Neural cell (in vitro differentiated cells): Measurements from ENCODE around the gene CEP55. TPM values are rescaled to one million over a fixed set of nuclear protein-coding genes. Genes with fewer than 3 reads are reported as not detected.

Experiments
- H2AFZ ChIP-seq: fragments of 200-600, 300-800 bp; sonication (generic), shearing (Covaris generic); 2 replicates; pipeline ENCODE4 v1.6.0; 2014; ENCODE audit warnings: low read depth, mild to moderate bottlenecking, antibody characterized with exemption, low read length, moderate library complexity
- H3F3A ChIP-seq: fragments of 200-600 bp; shearing (Covaris generic); 2 replicates; pipeline ENCODE4 v1.6.1; 2016; ENCODE audit warnings: mild to moderate bottlenecking, moderate library complexity, mixed read lengths, antibody characterized with exemption, low read length; ENCODE audit not compliant: insufficient read depth, poor library complexity, severe bottlenecking
- H3K27ac ChIP-seq: fragments of 200-600, 300-800 bp; sonication (generic), shearing (Covaris generic); 2 replicates; pipeline ENCODE4 v1.5.1; 2014; ENCODE audit warnings: mild to moderate bottlenecking, low read length, moderate library complexity
- H3K27me3 ChIP-seq: fragments of 300-800, 200-600 bp; sonication (generic), shearing (Covaris generic); 2 replicates; pipeline ENCODE4 v1.6.0; 2014; ENCODE audit warnings: mild to moderate bottlenecking, low read depth, low read length, moderate library complexity; ENCODE audit not compliant: insufficient read depth
- H3K36me3 ChIP-seq: fragments of 300-800, 200-600 bp; sonication (generic), shearing (Covaris generic); 2 replicates; pipeline ENCODE4 v1.5.1; 2014; ENCODE audit warnings: mild to moderate bottlenecking, antibody characterized with exemption, low read length, moderate library complexity; ENCODE audit not compliant: insufficient read depth
- H3K4me2 ChIP-seq: fragments of 300-800, 200-600 bp; sonication (generic), shearing (Covaris generic); 2 replicates; pipeline ENCODE4 v1.6.0; 2014; ENCODE audit warnings: mild to moderate bottlenecking, low read length
- H3K4me3 ChIP-seq: fragments of 300-800, 200-600 bp; sonication (generic), shearing (Covaris generic); 2 replicates; pipeline ENCODE4 v1.5.1; 2014; ENCODE audit warnings: mild to moderate bottlenecking, low read length, moderate library complexity
- H3K79me2 ChIP-seq: fragments of 200-600 bp; shearing (Covaris generic); replicated peaks from 2 replicates; pipeline ENCODE4 v1.6.0; 2014; ENCODE audit warnings: mild to moderate bottlenecking, low read length, moderate library complexity; ENCODE audit not compliant: insufficient read depth
- H3K9ac ChIP-seq: fragments of 300-800, 200-600 bp; sonication (generic), shearing (Covaris generic); 2 replicates; pipeline ENCODE4 v1.6.1; 2016; ENCODE audit warnings: mild to moderate bottlenecking, low read length, mixed read lengths
- H3K9me2 ChIP-seq: fragments of 200-600 bp; shearing (Covaris generic); 2 replicates; pipeline ENCODE4 v1.6.1; 2016; ENCODE audit warnings: mild to moderate bottlenecking, low read length, mixed read lengths; ENCODE audit not compliant: insufficient read depth
- H3K9me3 ChIP-seq: fragments of 200-600, 300-800 bp; sonication (generic), shearing (Covaris generic); 2 replicates; pipeline ENCODE4 v1.6.1; 2016; ENCODE audit warnings: mild to moderate bottlenecking, mixed run types, low read length, moderate library complexity, mixed read lengths
- H4K20me1 ChIP-seq: fragments of 200-600 bp; shearing (Covaris generic); 2 replicates; pipeline ENCODE4 v1.6.1; 2016; ENCODE audit warnings: mild to moderate bottlenecking, mixed run types; ENCODE audit not compliant: insufficient read depth
- EP300 ChIP-seq: fragments of 450-650 bp; conservative IDR thresholded peaks from 2 replicates; pipeline ENCODE4 v1.6.1; 2014; ENCODE audit warnings: antibody characterized with exemption, mild to moderate bottlenecking, moderate library complexity; ENCODE audit not compliant: poor library complexity, severe bottlenecking
- EZH2 ChIP-seq: fragments of 200-600, 300-800 bp; shearing (Covaris generic), sonication (generic); IDR thresholded peaks from 2 replicates; pipeline ENCODE4 v1.6.1; 2014; ENCODE audit warnings: antibody characterized with exemption, low read length, borderline replicate concordance, mild to moderate bottlenecking; ENCODE audit not compliant: insufficient read depth, poor library complexity, severe bottlenecking
- MXI1 ChIP-seq: fragments of 450-650 bp; conservative IDR thresholded peaks from 2 replicates; pipeline ENCODE4 v1.6.1; 2014; ENCODE audit warnings: antibody characterized with exemption, mild to moderate bottlenecking; ENCODE audit not compliant: poor library complexity, severe bottlenecking
- POLR2AphosphoS5 ChIP-seq: IDR thresholded peaks from 2 replicates; pipeline ENCODE4 v1.6.1; 2012
- RAD21 ChIP-seq: fragments of 450-650 bp; conservative IDR thresholded peaks from 2 replicates; pipeline ENCODE4 v1.6.1; 2014; ENCODE audit warnings: antibody characterized with exemption, mild to moderate bottlenecking, moderate library complexity
- SMC3 ChIP-seq: fragments of 450-650 bp; conservative IDR thresholded peaks from 2 replicates; pipeline ENCODE4 v1.6.1; 2014; ENCODE audit warnings: antibody characterized with exemption, mild to moderate bottlenecking, moderate library complexity; ENCODE audit not compliant: poor library complexity
- TAF1 ChIP-seq: IDR thresholded peaks from 2 replicates; pipeline ENCODE4 v1.6.1; 2012; ENCODE audit warnings: low read depth
- polyA plus RNA-seq: library from polyadenylated mRNA; depleted of rRNA; stranded (reverse); fragments of >200 nt; gene quantifications from 2 replicates; pipeline ENCODE4 v1.2.3, GENCODE V29; 2014
- TF ChIP-seq, protein P1 (sequence below): IDR thresholded peaks from 2 replicates; pipeline ENCODE4 v1.6.1; 2012; ENCODE audit warnings: borderline replicate concordance
- TF ChIP-seq, protein P2 (sequence below): fragments of 450-650 bp; IDR thresholded peaks from 2 replicates; pipeline ENCODE4 v1.5.1; 2014; ENCODE audit warnings: antibody characterized with exemption, mild to moderate bottlenecking, moderate library complexity; ENCODE audit not compliant: poor library complexity, severe bottlenecking

CEP55 gene
- polyA plus RNA-seq, 1 donor from 2014 or later: 0.67 TPM

DNA sequence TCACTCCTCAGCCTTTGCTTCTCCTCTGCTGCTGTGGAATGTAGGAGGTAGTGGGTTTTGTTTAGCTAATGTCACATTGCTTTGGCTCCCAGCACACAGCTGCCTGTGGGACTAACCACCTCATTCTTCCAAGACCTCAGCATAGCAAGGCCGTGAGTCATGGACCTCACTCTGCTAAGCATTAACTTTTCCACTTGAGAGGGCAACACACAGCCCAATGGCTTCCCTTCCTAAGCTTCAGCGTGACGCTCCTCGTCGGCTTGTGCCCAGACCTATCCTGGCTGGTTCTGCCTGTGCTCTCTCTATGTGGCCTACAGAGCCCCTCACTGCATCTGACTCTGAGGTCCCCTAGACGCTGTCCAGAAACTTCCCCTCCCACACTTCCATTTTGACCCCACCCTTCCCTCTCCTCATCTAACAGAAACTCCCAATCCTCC, 37.6 kb upstream of the CEP55 start:
- Histone ChIP-seq H3K9me2 (no peaks in the 10 kb centered on the region), H3K4me3 (no peak overlapping the region), H3K27ac (no peak overlapping the region), H3K27me3 (no peaks in the 10 kb centered on the region), H3K4me2 (no peak overlapping the region), H4K20me1 (no peaks in the 10 kb centered on the region), H3K9me3 (no peaks in the 10 kb centered on the region), H3K36me3 (no peaks in the 10 kb centered on the region), H3F3A (no peaks in the 10 kb centered on the region), H2AFZ (no peak overlapping the region), H3K9ac (no peak overlapping the region), H3K79me2 (no peaks in the 10 kb centered on the region)
- TF ChIP-seq, protein P1, sequence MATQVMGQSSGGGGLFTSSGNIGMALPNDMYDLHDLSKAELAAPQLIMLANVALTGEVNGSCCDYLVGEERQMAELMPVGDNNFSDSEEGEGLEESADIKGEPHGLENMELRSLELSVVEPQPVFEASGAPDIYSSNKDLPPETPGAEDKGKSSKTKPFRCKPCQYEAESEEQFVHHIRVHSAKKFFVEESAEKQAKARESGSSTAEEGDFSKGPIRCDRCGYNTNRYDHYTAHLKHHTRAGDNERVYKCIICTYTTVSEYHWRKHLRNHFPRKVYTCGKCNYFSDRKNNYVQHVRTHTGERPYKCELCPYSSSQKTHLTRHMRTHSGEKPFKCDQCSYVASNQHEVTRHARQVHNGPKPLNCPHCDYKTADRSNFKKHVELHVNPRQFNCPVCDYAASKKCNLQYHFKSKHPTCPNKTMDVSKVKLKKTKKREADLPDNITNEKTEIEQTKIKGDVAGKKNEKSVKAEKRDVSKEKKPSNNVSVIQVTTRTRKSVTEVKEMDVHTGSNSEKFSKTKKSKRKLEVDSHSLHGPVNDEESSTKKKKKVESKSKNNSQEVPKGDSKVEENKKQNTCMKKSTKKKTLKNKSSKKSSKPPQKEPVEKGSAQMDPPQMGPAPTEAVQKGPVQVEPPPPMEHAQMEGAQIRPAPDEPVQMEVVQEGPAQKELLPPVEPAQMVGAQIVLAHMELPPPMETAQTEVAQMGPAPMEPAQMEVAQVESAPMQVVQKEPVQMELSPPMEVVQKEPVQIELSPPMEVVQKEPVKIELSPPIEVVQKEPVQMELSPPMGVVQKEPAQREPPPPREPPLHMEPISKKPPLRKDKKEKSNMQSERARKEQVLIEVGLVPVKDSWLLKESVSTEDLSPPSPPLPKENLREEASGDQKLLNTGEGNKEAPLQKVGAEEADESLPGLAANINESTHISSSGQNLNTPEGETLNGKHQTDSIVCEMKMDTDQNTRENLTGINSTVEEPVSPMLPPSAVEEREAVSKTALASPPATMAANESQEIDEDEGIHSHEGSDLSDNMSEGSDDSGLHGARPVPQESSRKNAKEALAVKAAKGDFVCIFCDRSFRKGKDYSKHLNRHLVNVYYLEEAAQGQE: no peak
- TF ChIP-seq EZH2 (no peak), SMC3 (no peak), RAD21 (no peak), TAF1 (no peak), POLR2AphosphoS5 (no peak), EP300 (no peak), MXI1 (no peak)
- TF ChIP-seq, protein P2, sequence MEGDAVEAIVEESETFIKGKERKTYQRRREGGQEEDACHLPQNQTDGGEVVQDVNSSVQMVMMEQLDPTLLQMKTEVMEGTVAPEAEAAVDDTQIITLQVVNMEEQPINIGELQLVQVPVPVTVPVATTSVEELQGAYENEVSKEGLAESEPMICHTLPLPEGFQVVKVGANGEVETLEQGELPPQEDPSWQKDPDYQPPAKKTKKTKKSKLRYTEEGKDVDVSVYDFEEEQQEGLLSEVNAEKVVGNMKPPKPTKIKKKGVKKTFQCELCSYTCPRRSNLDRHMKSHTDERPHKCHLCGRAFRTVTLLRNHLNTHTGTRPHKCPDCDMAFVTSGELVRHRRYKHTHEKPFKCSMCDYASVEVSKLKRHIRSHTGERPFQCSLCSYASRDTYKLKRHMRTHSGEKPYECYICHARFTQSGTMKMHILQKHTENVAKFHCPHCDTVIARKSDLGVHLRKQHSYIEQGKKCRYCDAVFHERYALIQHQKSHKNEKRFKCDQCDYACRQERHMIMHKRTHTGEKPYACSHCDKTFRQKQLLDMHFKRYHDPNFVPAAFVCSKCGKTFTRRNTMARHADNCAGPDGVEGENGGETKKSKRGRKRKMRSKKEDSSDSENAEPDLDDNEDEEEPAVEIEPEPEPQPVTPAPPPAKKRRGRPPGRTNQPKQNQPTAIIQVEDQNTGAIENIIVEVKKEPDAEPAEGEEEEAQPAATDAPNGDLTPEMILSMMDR: no peak

DNA sequence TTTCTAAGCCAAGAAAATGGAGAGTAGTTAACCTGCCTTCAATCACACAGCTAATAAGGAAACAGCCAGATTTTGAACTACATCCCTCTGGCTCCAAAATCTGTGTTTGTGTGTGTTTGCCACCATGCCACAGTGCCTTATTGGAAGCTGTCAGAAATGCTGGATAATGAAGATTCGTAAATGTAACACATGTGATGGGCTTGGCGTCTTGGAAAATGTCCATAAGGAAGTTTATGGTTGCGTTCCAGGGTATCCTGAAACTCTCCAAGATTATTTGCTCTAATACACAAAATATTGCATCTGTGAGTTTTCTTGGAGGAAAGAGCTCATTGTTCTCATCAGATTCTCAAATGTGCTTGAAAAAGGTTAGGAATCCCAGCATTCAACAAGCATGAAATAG, 36.9 kb upstream of the CEP55 start:
- H3K9ac ChIP-seq: no peak overlapping the region
- H3K4me3 ChIP-seq: no peak overlapping the region
- no peaks in the 10 kb centered on the region for H3K27me3 ChIP-seq
- H3K79me2 ChIP-seq: no peaks in the 10 kb centered on the region
- no peak overlapping the region for H3K4me2 ChIP-seq
- no peak overlapping the region for H2AFZ ChIP-seq
- no peaks in the 10 kb centered on the region for H3F3A ChIP-seq
- no peaks in the 10 kb centered on the region for H3K9me3 ChIP-seq
- no peak for TF ChIP-seq SMC3
- TF ChIP-seq, protein P1: no peak
- no peak for TF ChIP-seq EP300
- no peak for TF ChIP-seq POLR2AphosphoS5
- no peak for TF ChIP-seq RAD21
- TF ChIP-seq MXI1: no peak
- TF ChIP-seq EZH2: no peak
- TF ChIP-seq, protein P2: no peak
- TF ChIP-seq TAF1: no peak
- no peaks in the 10 kb centered on the region for H4K20me1 ChIP-seq
- no peaks in the 10 kb centered on the region for H3K9me2 ChIP-seq
- no peak overlapping the region for H3K27ac ChIP-seq
- H3K36me3 ChIP-seq: no peaks in the 10 kb centered on the region
